Chondrocyte (in vitro differentiated cells): ENCODE data around the gene LAMTOR2. TPM values are rescaled to one million over a fixed set of nuclear protein-coding genes. Genes with fewer than 3 reads are reported as not detected.

Experiments
- DNase-seq: peaks from one replicate; pipeline ENCODE4 v3.0.0; 2021; ENCODE audit warnings: mixed read lengths, low spot score
- H3K27ac Mint-ChIP-seq: one replicate; pipeline ENCODE4 v1.8.0; 2021; ENCODE audit warnings: mild to moderate bottlenecking, moderate library complexity, mixed read lengths; ENCODE audit not compliant: unreplicated experiment
- H3K27me3 Mint-ChIP-seq: 2 replicates; pipeline ENCODE4 v1.8.0; 2021; ENCODE audit warnings: low read depth, mixed read lengths
- H3K36me3 Mint-ChIP-seq: 2 replicates; pipeline ENCODE4 v1.8.0; 2021; ENCODE audit warnings: low read depth, mixed read lengths
- H3K4me1 Mint-ChIP-seq: 2 replicates; pipeline ENCODE4 v1.8.0; 2021; ENCODE audit warnings: low read depth, mild to moderate bottlenecking, mixed read lengths
- H3K4me3 Mint-ChIP-seq: one replicate; pipeline ENCODE4 v1.8.0; 2021; ENCODE audit warnings: mild to moderate bottlenecking, moderate library complexity, mixed read lengths; ENCODE audit not compliant: unreplicated experiment
- H3K9me3 Mint-ChIP-seq: 2 replicates; pipeline ENCODE4 v1.8.0; 2021; ENCODE audit warnings: low read depth, mixed read lengths
- total RNA-seq: library from RNA; stranded (reverse); gene quantifications from 3 replicates; pipeline ENCODE4 v1.2.1, GENCODE V29; 2021
- TF ChIP-seq, protein P1 (sequence below): fragments of 200-600 bp; sonication (generic); IDR thresholded peaks from 2 replicates; pipeline ENCODE4 v1.5.0; 2021; ENCODE audit warnings: antibody characterized with exemption, mild to moderate bottlenecking, moderate library complexity

The LAMTOR2 gene
- total RNA-seq, 1 donor from 2014 or later: 55.0 TPM

- H3K36me3 Mint-ChIP-seq: peaks cover 40% of the 10 kb centered on the region
- TF ChIP-seq, protein P1, sequence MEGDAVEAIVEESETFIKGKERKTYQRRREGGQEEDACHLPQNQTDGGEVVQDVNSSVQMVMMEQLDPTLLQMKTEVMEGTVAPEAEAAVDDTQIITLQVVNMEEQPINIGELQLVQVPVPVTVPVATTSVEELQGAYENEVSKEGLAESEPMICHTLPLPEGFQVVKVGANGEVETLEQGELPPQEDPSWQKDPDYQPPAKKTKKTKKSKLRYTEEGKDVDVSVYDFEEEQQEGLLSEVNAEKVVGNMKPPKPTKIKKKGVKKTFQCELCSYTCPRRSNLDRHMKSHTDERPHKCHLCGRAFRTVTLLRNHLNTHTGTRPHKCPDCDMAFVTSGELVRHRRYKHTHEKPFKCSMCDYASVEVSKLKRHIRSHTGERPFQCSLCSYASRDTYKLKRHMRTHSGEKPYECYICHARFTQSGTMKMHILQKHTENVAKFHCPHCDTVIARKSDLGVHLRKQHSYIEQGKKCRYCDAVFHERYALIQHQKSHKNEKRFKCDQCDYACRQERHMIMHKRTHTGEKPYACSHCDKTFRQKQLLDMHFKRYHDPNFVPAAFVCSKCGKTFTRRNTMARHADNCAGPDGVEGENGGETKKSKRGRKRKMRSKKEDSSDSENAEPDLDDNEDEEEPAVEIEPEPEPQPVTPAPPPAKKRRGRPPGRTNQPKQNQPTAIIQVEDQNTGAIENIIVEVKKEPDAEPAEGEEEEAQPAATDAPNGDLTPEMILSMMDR: no peak
- no peaks in the 10 kb centered on the region for H3K9me3 Mint-ChIP-seq
- no peak overlapping the region for H3K27ac Mint-ChIP-seq
- no peak for DNase-seq
- H3K4me3 Mint-ChIP-seq: no peak overlapping the region
- H3K27me3 Mint-ChIP-seq: no peaks in the 10 kb centered on the region
- H3K4me1 Mint-ChIP-seq: no peaks in the 10 kb centered on the region
Measured at GRCh38 chr1:156012051-156012817, 42.3 kb upstream of the LAMTOR2 start.

DNA sequence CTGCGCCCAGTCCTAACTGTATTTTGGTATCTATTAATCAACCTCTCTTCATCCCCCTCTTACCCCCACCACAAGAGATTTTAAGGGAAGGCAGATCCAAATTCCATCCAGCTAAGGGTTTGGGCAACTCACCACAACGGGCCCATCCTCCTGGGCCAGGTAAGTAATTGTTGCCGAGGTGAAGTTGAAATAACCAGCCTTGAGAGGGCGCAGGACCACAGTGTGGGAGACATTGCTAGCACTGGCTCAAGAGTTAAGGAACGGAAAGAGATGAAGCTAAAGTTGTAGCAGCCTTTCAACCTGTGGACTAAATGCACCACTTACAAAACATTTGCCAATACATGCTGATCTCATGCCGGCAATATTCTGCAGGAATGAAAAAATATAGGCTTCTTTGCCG is 39.8 kb upstream of the LAMTOR2 start:
- no peaks in the 10 kb centered on the region for H3K27me3 Mint-ChIP-seq
- peaks cover 12% of the 10 kb centered on the region for H3K4me1 Mint-ChIP-seq
- TF ChIP-seq, protein P1: no peak
- no peaks in the 10 kb centered on the region for H3K9me3 Mint-ChIP-seq
- no peak for DNase-seq
- no peak overlapping the region for H3K27ac Mint-ChIP-seq
- no peak overlapping the region for H3K4me3 Mint-ChIP-seq
- H3K36me3 Mint-ChIP-seq: peaks cover 37% of the 10 kb centered on the region

- Mint-ChIP-seq H3K27me3 (no peaks in the 10 kb centered on the region), H3K4me3 (peak overlapping the region; percentile 95), H3K9me3 (no peaks in the 10 kb centered on the region), H3K4me1 (peaks cover 20% of the 10 kb centered on the region), H3K36me3 (peaks cover 16% of the 10 kb centered on the region), H3K27ac (peak overlapping the region; percentile 90)
- DNase-seq: no peak
- TF ChIP-seq, protein P1: no peak
Measured at GRCh38 chr1:156019946-156020292, 34.7 kb upstream of the LAMTOR2 start.

GRCh38 chr1:156020293-156021092 is 34.1 kb upstream of the LAMTOR2 start, which contains the start of gene SSR2:
SSR2 (minus strand) TSS chr1:156020951; CDS start chr1:156020167, 784 bp downstream.
- TF ChIP-seq, protein P1: peak; percentile 27
- no peak for DNase-seq
- peak within 1 kb of the TSS; percentile 95 for H3K4me3 Mint-ChIP-seq
- H3K36me3 Mint-ChIP-seq: peaks cover 16% of the 10 kb centered on the region
- H3K4me1 Mint-ChIP-seq: peaks cover 20% of the 10 kb centered on the region
- H3K27me3 Mint-ChIP-seq: no peaks in the 10 kb centered on the region
- H3K27ac Mint-ChIP-seq: peak within 1 kb of the TSS; percentile 90
- no peaks in the 10 kb centered on the region for H3K9me3 Mint-ChIP-seq

GRCh38 chr1:156021093-156021428 is 33.5 kb upstream of the LAMTOR2 start:
- Mint-ChIP-seq H3K36me3 (peaks cover 16% of the 10 kb centered on the region), H3K4me3 (peak overlapping the region; percentile 95), H3K27ac (no peak overlapping the region), H3K9me3 (no peaks in the 10 kb centered on the region), H3K4me1 (peaks cover 24% of the 10 kb centered on the region), H3K27me3 (no peaks in the 10 kb centered on the region)
- TF ChIP-seq, protein P1: no peak
- no peak for DNase-seq
